Endothelial cell (in vitro differentiated cells): ENCODE measurements around the gene TEX14. TPM values are rescaled to one million over a fixed set of nuclear protein-coding genes. Genes with fewer than 3 reads are reported as not detected.
A peak's percentile ranks its signal among the peaks of the same experiment; 100 is the strongest.

Source experiments
- DNase-seq: peaks from one replicate; pipeline ENCODE4 v3.0.0; 2021; ENCODE audit warnings: low spot score
- H3K27ac Mint-ChIP-seq: one replicate; pipeline ENCODE4 v1.8.0; 2021; ENCODE audit warnings: mixed read lengths, inconsistent platforms; ENCODE audit not compliant: unreplicated experiment
- H3K27me3 Mint-ChIP-seq: one replicate; pipeline ENCODE4 v1.8.0; 2021; ENCODE audit warnings: mild to moderate bottlenecking, moderate library complexity, mixed read lengths, inconsistent platforms; ENCODE audit not compliant: unreplicated experiment
- H3K36me3 Mint-ChIP-seq: one replicate; pipeline ENCODE4 v1.8.0; 2021; ENCODE audit warnings: mild to moderate bottlenecking, low read depth, mixed read lengths, inconsistent platforms; ENCODE audit not compliant: unreplicated experiment
- H3K4me1 Mint-ChIP-seq: one replicate; pipeline ENCODE4 v1.8.0; 2021; ENCODE audit warnings: mild to moderate bottlenecking, mixed read lengths, inconsistent platforms; ENCODE audit not compliant: unreplicated experiment
- H3K4me3 Mint-ChIP-seq: one replicate; pipeline ENCODE4 v1.8.0; 2021; ENCODE audit warnings: mild to moderate bottlenecking, mixed read lengths, inconsistent platforms; ENCODE audit not compliant: unreplicated experiment
- H3K9me3 Mint-ChIP-seq: one replicate; pipeline ENCODE4 v1.8.0; 2021; ENCODE audit warnings: mixed read lengths, inconsistent platforms; ENCODE audit not compliant: unreplicated experiment
- total RNA-seq: library from RNA; stranded (reverse); fragmentation: NEBNext Ultra II Directional; extraction: Animal tissue kit (Norgen Biotek cat#: 25700); gene quantifications from one replicate; pipeline ENCODE4 v1.2.1, GENCODE V29; 2021; ENCODE audit not compliant: unreplicated experiment
- TF ChIP-seq, protein P1 (sequence below): fragments of 200-600 bp; sonication (generic); IDR thresholded peaks from one replicate; pipeline ENCODE4 v1.5.0; 2021; ENCODE audit warnings: antibody characterized with exemption; ENCODE audit not compliant: unreplicated experiment

Gene TEX14
- total RNA-seq, 1 donor from 2014 or later, result 0.21 TPM

- TF ChIP-seq, protein P1, sequence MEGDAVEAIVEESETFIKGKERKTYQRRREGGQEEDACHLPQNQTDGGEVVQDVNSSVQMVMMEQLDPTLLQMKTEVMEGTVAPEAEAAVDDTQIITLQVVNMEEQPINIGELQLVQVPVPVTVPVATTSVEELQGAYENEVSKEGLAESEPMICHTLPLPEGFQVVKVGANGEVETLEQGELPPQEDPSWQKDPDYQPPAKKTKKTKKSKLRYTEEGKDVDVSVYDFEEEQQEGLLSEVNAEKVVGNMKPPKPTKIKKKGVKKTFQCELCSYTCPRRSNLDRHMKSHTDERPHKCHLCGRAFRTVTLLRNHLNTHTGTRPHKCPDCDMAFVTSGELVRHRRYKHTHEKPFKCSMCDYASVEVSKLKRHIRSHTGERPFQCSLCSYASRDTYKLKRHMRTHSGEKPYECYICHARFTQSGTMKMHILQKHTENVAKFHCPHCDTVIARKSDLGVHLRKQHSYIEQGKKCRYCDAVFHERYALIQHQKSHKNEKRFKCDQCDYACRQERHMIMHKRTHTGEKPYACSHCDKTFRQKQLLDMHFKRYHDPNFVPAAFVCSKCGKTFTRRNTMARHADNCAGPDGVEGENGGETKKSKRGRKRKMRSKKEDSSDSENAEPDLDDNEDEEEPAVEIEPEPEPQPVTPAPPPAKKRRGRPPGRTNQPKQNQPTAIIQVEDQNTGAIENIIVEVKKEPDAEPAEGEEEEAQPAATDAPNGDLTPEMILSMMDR, result no peak
- no peak overlapping the region for H3K4me3 Mint-ChIP-seq
- DNase-seq, result no peak
- H3K9me3 Mint-ChIP-seq, result no peaks in the 10 kb centered on the region
- H3K36me3 Mint-ChIP-seq, result no peaks in the 10 kb centered on the region
- H3K27ac Mint-ChIP-seq, result no peak overlapping the region
- no peaks in the 10 kb centered on the region for H3K4me1 Mint-ChIP-seq
- peaks cover 3% of the 10 kb centered on the region for H3K27me3 Mint-ChIP-seq
These were observed 37.0 kb upstream of the TEX14 start for GRCh38 chr17:58728798-58729197.

DNA sequence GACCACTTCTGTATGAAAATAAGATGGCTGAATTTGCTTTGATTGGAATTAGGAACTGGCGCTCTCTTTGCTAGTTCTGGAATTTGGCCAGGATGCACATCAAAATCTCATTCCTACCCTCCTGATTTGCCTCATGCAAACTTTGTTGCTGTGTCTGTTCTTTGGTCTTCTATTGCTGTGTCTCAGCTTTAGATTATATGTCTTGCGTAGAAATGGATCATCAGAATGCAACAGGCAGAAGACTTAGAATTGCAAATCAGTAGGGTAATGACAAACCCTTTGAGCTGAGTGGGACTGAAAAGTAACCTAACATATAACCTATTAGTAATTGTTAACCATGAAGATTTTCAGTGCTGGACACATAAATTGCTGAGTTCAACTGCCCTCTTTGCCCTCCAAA, 30.9 kb upstream of the TEX14 start:
- no peaks in the 10 kb centered on the region for H3K36me3 Mint-ChIP-seq
- no peak overlapping the region for H3K4me3 Mint-ChIP-seq
- DNase-seq, result no peak
- H3K9me3 Mint-ChIP-seq, result no peaks in the 10 kb centered on the region
- H3K27ac Mint-ChIP-seq, result no peak overlapping the region
- TF ChIP-seq, protein P1, result no peak
- H3K27me3 Mint-ChIP-seq, result no peaks in the 10 kb centered on the region
- no peaks in the 10 kb centered on the region for H3K4me1 Mint-ChIP-seq

DNA sequence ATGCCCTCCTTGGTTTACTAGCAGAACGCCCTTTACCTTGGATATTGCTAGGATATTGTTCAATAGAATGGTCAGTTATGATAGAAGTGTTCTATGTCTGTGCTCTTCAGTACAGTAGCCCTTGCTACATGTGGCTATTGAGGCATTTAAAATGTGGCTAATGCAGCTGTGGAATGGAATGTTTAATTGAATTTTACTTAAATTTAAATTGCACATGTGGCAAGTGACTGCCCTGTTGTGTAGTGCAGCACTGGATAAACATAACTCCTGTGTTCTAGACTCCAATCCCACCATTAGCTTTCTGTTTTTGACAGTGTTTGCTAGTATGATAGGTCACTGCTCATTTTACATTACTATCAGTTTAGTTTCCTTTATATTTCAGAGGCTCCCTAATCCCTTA, 30.4 kb upstream of the TEX14 start:
- H3K27ac Mint-ChIP-seq, result no peak overlapping the region

GRCh38 chr17:58710948-58711552, 19.2 kb upstream of the TEX14 start:
- TF ChIP-seq, protein P1, result peak; percentile 93
- H3K27me3 Mint-ChIP-seq, result no peaks in the 10 kb centered on the region
- H3K27ac Mint-ChIP-seq, result no peak overlapping the region
- H3K4me3 Mint-ChIP-seq, result no peak overlapping the region
- peak; percentile 42 for DNase-seq
- H3K4me1 Mint-ChIP-seq, result no peaks in the 10 kb centered on the region
- H3K9me3 Mint-ChIP-seq, result no peaks in the 10 kb centered on the region
- H3K36me3 Mint-ChIP-seq, result no peaks in the 10 kb centered on the region

More for the DNA sequence above, 30.4 kb upstream of the TEX14 start:
- Mint-ChIP-seq H3K9me3 (no peaks in the 10 kb centered on the region), H3K4me3 (no peak overlapping the region), H3K36me3 (no peaks in the 10 kb centered on the region), H3K27me3 (no peaks in the 10 kb centered on the region), H3K4me1 (no peaks in the 10 kb centered on the region)
- DNase-seq, result no peak
- TF ChIP-seq, protein P1, result no peak

- no peak overlapping the region for H3K4me3 Mint-ChIP-seq
- no peaks in the 10 kb centered on the region for H3K9me3 Mint-ChIP-seq
- no peaks in the 10 kb centered on the region for H3K4me1 Mint-ChIP-seq
- TF ChIP-seq, protein P1, result no peak
- H3K27me3 Mint-ChIP-seq, result peaks cover 4% of the 10 kb centered on the region
- H3K27ac Mint-ChIP-seq, result no peak overlapping the region
- H3K36me3 Mint-ChIP-seq, result no peaks in the 10 kb centered on the region
- DNase-seq, result no peak
These were observed 14.7 kb upstream of the TEX14 start for GRCh38 chr17:58706351-58707140.
